Mucosa of rectum (tissue), 2 donors: ENCODE results near the gene PRRC1.

Experiments used
- H3K27ac ChIP-seq, 2 donors: one replicate each; pipeline ENCODE4 v1.7.0; 2013; ENCODE audit warnings: inconsistent platforms in 2 of 2, low read depth in 2 of 2, low read length in 2 of 2
- H3K27me3 ChIP-seq, 2 donors: one replicate each; pipeline ENCODE4 v1.7.0; 2013; ENCODE audit warnings: low read length in 2 of 2; ENCODE audit not compliant: control insufficient read depth in 2 of 2, insufficient read depth in 2 of 2
- H3K36me3 ChIP-seq, 2 donors: one replicate each; pipeline ENCODE4 v1.7.0; 2013; ENCODE audit warnings: low read length in 2 of 2; ENCODE audit not compliant: control insufficient read depth in 2 of 2, insufficient read depth in 2 of 2
- H3K4me1 ChIP-seq, 2 donors: one replicate each; pipeline ENCODE4 v1.7.0; 2013; ENCODE audit warnings: low read length in 2 of 2, mild to moderate bottlenecking in 1 of 2; ENCODE audit not compliant: control insufficient read depth in 2 of 2, insufficient read depth in 2 of 2
- H3K4me3 ChIP-seq, 2 donors: one replicate each; pipeline ENCODE4 v1.7.0; 2013; ENCODE audit warnings: low read length in 2 of 2
- H3K9ac ChIP-seq, 2 donors: one replicate each; pipeline ENCODE4 v1.7.0; 2013; ENCODE audit warnings: low read length in 2 of 2, low read depth in 1 of 2, mild to moderate bottlenecking in 1 of 2
- H3K9me3 ChIP-seq, 2 donors: one replicate each; pipeline ENCODE4 v1.7.0; 2013; ENCODE audit warnings: low read length in 2 of 2; ENCODE audit not compliant: control insufficient read depth in 2 of 2
- donor health status: healthy.
- donor health status: Normal muscosa, but diverticular disease.

The PRRC1 gene

GRCh38 chr5:127589309-127590030, 72.0 kb downstream of the PRRC1 start:
- H3K4me3 ChIP-seq = no peak overlapping the region
- no peak overlapping the region for H3K27ac ChIP-seq
- H3K4me1 ChIP-seq = no peaks in the 10 kb centered on the region
- H3K36me3 ChIP-seq = no peaks in the 10 kb centered on the region
- no peak overlapping the region for H3K9ac ChIP-seq
- no peaks in the 10 kb centered on the region for H3K9me3 ChIP-seq
- no peaks in the 10 kb centered on the region for H3K27me3 ChIP-seq

DNA sequence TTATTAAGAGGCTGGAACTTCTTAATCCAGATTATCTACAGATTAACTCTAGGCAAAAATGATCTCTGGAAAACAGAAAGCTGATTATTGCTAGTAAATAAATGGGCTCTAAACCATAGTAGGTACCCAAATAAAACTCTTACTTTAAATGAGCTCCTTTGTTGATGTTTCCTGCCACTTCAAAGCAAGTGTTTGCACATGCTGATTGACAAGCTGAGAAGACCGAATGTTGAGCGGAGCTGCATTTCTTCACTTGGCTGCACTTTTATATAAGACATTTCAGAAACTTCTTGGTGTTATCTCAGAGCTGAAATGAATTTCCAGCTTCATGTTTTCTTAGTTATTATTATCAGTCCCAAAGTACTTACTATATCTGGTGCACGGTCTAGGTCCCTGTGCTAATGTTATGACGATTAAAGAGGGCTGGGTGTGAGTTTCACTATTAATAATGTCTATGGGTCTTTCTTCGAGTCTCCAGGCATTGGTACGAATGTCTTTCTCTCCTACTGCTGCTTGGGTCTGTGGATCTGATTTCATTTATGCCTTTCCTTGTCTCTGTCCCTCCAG, 72.8 kb downstream of the PRRC1 start:
- H3K4me3 ChIP-seq = no peak overlapping the region
- no peaks in the 10 kb centered on the region for H3K4me1 ChIP-seq
- no peak overlapping the region for H3K9ac ChIP-seq
- H3K9me3 ChIP-seq = no peaks in the 10 kb centered on the region
- no peaks in the 10 kb centered on the region for H3K27me3 ChIP-seq
- H3K27ac ChIP-seq = no peak overlapping the region
- H3K36me3 ChIP-seq = no peaks in the 10 kb centered on the region

GRCh38 chr5:127595484-127596368, 78.3 kb downstream of the PRRC1 start:
- H3K27me3 ChIP-seq = no peaks in the 10 kb centered on the region
- H3K9ac ChIP-seq = no peak overlapping the region
- no peak overlapping the region for H3K27ac ChIP-seq
- no peaks in the 10 kb centered on the region for H3K36me3 ChIP-seq
- no peak overlapping the region for H3K4me3 ChIP-seq
- no peaks in the 10 kb centered on the region for H3K4me1 ChIP-seq
- H3K9me3 ChIP-seq = no peaks in the 10 kb centered on the region

GRCh38 chr5:127596501-127596900, 79.1 kb downstream of the PRRC1 start:
- H3K4me1 ChIP-seq = no peaks in the 10 kb centered on the region
- no peaks in the 10 kb centered on the region for H3K9me3 ChIP-seq
- H3K36me3 ChIP-seq = no peaks in the 10 kb centered on the region

GRCh38 chr5:127599320-127599719, 81.9 kb downstream of the PRRC1 start:
- Histone ChIP-seq H3K9ac (no peak overlapping the region), H3K27ac (no peak overlapping the region), H3K27me3 (no peaks in the 10 kb centered on the region), H3K9me3 (no peaks in the 10 kb centered on the region), H3K36me3 (no peaks in the 10 kb centered on the region), H3K4me3 (no peak overlapping the region), H3K4me1 (no peaks in the 10 kb centered on the region)

More at GRCh38 chr5:127596501-127596900, 79.1 kb downstream of the PRRC1 start:
- Histone ChIP-seq H3K27ac (no peak overlapping the region), H3K9ac (no peak overlapping the region), H3K4me3 (no peak overlapping the region), H3K27me3 (no peaks in the 10 kb centered on the region)

- Histone ChIP-seq H3K36me3 (no peaks in the 10 kb centered on the region), H3K9me3 (no peaks in the 10 kb centered on the region), H3K27ac (no peak overlapping the region), H3K27me3 (no peaks in the 10 kb centered on the region), H3K4me1 (no peaks in the 10 kb centered on the region), H3K9ac (no peak overlapping the region), H3K4me3 (no peak overlapping the region)
These were observed 82.4 kb downstream of the PRRC1 start for GRCh38 chr5:127599847-127600246.

DNA sequence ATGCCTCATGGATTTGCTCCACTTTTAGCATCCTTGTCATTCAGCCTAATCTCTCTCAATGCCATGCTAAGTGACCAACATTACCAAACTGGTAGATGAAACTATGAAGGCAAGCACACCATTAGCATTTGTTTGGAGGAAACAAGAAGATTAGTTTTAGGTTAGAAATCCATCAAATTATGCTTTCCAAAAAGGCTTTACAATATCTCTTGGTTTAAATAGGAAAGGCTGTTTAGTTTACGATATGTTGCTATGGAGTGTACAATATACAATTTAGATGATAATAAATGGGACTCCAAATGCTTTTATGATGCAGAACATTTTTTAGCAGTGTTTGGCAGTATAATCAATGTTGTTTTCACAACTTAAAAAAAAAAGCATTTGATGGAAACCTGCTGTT, 83.7 kb downstream of the PRRC1 start:
- H3K9ac ChIP-seq = no peak overlapping the region
- H3K9me3 ChIP-seq = no peaks in the 10 kb centered on the region
- H3K27ac ChIP-seq = no peak overlapping the region
- H3K27me3 ChIP-seq = no peaks in the 10 kb centered on the region
- H3K4me1 ChIP-seq = no peaks in the 10 kb centered on the region
- no peak overlapping the region for H3K4me3 ChIP-seq
- H3K36me3 ChIP-seq = no peaks in the 10 kb centered on the region

GRCh38 chr5:127601601-127602000, 84.2 kb downstream of the PRRC1 start:
- H3K4me1 ChIP-seq = no peaks in the 10 kb centered on the region
- H3K9me3 ChIP-seq = no peaks in the 10 kb centered on the region
- H3K36me3 ChIP-seq = no peaks in the 10 kb centered on the region
- H3K4me3 ChIP-seq = no peak overlapping the region
- no peak overlapping the region for H3K27ac ChIP-seq
- no peaks in the 10 kb centered on the region for H3K27me3 ChIP-seq
- no peak overlapping the region for H3K9ac ChIP-seq

DNA sequence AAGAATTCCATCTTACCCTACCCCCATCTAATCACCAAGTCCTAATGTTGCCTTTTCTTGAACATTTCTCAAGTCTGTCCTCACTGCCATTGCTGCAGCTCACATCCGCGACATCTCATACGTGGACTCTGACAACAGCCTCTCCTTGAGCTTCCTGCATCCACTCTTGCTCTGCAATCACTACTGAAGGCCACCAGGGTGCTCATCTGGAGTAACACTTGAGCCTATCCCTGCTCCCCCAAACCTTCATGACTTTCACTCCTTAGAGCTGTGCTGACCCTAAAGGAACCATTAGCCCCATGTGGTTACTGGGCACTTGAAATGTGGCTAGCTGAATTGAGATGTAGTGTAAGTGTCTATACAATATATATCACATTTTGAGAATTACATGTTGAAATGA, 85.0 kb downstream of the PRRC1 start:
- Histone ChIP-seq H3K4me3 (no peak overlapping the region), H3K36me3 (no peaks in the 10 kb centered on the region), H3K9me3 (no peaks in the 10 kb centered on the region), H3K27ac (no peak overlapping the region), H3K9ac (no peak overlapping the region), H3K27me3 (no peaks in the 10 kb centered on the region), H3K4me1 (no peaks in the 10 kb centered on the region)
